Measurements from ENCODE around the gene C10orf53.
"Not testable (repeated sequence)": the region's sequence is repeated elsewhere in the genome, so short reads cannot be mapped to it uniquely, and the experiment has no call there.

C10orf53 gene

DNA sequence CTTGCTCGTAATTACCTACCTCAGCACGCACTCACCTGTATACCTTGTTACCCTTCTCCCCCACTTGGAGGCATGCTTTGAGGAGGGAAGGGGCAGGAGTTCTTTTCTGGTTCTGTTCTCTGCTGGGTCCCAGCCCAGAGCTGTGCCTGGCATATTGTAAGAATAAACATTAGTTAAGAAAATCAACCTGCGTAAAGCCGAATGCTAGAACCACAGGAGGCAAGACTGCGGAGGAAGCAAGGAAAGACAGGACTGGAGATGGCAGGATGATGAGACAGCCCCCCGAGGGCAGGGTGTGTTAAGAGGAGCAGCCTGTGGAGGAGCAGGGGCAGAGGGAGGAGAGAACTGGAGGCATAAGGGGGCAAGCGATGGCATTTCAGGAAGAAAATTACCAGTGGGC is 9.5 kb downstream of the C10orf53 start:
- DNase-seq: no peak

DNA sequence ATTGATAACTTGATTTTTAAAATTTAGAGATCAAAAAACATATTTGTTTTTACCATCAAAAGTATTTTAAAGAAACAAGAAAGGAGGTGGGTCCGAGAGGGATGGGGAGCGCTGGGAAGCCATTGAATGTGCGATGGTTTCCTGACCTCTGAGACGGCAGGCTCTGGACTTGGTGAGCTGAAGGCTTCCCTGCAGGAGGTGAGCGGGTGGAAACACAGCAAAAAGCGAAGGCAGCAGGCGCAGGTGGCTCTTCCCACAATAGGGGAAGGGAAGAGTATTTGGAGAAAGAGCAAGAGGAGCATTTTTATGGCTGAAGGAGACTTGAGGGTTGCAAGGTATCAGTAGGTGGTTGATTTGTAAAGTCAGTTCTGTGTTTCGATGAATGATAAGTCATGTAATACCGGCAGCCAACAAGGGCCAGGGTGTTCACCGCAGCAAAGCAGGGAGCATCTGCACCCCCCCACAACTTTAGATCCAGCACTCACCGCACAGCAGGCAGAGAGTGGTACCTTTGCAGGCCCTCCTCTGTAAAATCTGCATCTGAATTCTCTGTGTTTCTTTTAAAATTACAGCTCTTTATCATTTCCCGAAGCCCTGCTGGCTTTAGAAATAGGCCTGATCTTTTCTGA is 10.5 kb downstream of the C10orf53 start:
- DNase-seq: no peak

GRCh38 chr10:49690698-49691356 is 11.4 kb downstream of the C10orf53 start:
- DNase-seq: no peak

DNA sequence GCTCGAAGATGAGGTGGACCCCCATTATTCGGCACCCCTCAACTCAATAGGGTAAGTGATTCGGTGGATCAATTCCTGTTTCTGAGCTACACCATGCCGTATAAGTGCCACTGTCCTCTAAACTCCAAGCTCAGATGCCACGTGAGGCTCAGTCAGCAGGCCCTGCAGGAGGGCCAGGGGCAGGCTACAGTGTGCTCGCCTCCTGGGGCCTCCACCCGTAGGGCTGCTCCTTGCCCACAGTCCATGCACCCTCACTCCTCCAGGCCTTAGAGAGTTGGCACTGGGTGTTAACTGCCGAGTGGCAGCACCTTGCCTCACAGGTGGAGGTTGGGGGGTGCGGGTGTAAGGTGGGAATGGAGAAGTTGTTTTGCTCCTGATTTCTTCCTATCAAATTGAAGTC is 12.1 kb downstream of the C10orf53 start:
- no peak for DNase-seq

GRCh38 chr10:49694466-49694865 is 15.0 kb downstream of the C10orf53 start:
- DNase-seq: no peak

DNA sequence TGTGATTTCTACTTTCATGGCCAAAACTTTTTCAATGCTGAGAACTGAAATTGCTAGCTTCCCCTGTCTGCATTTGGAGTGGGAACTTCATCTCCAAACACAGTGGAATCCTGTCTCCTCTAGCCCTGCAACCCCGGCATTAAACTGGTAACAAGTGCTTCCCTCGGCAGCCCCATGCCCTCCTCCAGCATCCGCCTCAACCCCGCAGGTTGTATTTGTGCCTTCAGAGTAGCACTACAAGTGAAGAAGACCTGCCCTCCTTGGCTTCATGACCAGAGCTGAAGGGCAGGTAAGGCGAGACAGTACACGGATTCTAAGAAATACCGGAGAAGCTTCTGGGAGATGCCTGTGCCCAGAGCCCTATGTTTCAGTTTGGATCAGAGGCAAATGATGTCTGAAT is 16.9 kb downstream of the C10orf53 start:
- DNase-seq: no peak

GRCh38 chr10:49698679-49699078 is 19.2 kb downstream of the C10orf53 start:
- no peak for DNase-seq

GRCh38 chr10:49700211-49700610 is 20.8 kb downstream of the C10orf53 start:
- DNase-seq: no peak

DNA sequence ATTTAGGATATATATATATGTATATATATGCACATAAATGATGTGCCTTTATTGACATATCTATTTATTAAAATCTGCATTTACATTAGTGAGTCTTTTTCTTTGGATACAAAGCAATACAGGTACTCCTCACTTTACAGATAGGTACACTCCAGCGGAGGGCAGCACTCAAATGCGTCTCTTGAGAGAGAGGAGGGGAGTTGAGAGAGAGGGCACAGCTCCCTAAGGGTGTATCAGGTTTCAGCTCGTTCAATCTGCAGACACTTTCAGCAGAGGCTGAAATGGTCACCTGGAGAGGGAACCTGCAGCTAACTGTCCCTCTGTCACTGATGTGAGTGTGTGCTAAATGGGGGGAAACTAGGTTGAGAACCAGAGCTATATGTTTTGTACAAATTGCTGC is 21.5 kb downstream of the C10orf53 start:
- DNase-seq: peak; percentile 12 to 45

- DNase-seq: no peak
Measured at GRCh38 chr10:49707585-49707984, 28.1 kb downstream of the C10orf53 start.

- DNase-seq: no peak
Measured at GRCh38 chr10:49709934-49710333, 30.5 kb downstream of the C10orf53 start.

DNA sequence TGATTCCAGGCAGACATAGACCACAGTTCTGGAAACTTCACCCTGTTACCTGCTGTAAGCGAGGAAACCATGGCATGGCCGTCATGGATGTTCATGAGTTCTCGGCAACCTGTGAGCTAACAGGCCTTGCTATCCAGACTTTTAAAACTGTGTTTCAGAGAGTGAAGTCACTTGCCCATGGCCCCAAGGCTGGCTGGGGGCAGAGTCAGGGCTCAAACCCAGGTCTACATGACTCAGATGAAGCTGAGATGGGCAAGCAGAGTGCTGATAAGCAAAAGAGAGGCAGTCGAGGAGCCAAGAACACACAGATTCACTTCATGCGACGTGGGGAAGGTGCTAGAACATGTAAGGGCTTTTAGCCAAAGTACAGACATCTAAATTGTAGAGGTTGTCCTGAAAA is 31.5 kb downstream of the C10orf53 start:
- DNase-seq: no peak

DNA sequence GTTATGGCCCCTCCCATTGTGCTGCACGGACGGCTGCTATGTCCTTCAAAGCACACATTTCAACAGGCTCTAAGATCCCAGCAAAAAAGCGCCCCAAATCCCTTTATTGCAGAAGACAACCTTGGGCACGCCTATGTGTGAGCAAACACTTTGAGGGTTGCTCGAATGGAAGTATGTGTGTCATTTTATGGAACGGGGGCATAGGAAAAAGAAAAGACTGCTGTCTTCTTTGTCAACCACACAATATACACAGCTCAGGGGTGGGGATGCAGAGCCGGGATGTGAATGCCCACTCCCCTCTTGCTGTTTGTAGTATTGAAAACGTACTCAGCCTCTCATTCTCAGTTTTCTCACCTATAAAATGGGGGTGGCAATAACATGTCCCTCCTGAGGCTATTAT is 32.0 kb downstream of the C10orf53 start:
- DNase-seq: no peak

GRCh38 chr10:49713266-49713665 is 33.8 kb downstream of the C10orf53 start:
- no peak for DNase-seq

DNA sequence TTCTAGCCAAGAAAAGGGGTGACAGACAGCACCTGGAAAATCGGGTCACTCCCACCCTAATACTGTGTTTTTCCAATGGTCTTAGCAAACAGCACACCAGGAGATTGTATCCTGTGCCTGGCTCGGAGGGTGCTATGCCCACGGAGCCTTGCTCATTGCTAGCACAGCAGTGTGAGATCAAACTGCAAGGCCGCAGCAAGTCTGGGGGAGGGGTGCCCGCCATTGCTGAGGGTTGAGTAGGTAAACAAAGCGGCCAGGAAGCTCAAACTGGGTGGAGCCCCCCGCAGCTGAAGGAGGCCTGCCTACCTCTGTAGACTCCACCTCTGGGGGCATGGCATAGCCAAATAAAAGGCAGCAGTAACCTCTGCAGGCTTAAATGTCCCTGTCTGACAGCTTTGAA is 35.7 kb downstream of the C10orf53 start:
- not testable (repeated sequence) for DNase-seq

- no peak for DNase-seq
Measured at GRCh38 chr10:49726593-49726992, 47.1 kb downstream of the C10orf53 start.

GRCh38 chr10:49733866-49734265 is 54.4 kb downstream of the C10orf53 start:
- DNase-seq: no peak

DNA sequence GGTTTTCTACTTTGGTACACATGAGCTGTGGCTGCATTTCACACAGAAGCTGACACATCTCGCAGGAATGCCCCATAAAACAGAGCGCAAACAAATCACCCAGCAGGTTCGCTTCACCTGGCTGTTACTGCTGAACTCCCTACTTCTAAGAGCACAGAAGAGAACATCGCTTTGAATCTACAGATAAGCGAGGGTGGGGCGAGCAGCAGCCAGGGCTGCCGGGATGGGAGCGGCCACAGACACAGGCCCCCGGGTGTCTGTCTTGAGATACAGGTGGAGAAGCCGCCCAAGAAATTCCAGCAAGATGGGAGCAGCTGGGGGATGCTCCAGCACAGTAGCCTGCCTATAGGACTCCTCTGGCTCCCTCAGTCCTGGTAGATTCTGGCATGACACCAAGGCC is 55.2 kb downstream of the C10orf53 start:
- no peak for DNase-seq

DNA sequence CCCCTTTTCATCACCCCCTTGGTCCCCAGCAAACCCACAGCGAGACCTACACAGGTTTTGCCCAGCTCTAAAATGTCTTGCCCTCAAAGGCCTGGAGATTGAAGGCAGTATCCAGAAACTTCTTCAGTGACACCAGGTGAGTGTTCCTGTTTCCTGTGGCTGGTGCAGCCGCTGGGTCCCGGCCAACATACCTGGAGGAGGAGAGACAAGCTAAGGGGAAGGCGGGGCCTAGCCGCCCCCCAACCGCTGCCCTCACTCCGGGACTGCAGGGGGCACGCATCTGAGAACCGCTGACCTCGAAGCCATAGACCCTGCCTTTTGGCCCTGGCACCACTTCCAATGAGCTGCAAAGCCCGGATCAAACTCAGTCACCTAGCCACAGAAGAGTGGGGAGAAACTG is 55.7 kb downstream of the C10orf53 start:
- DNase-seq: no peak

GRCh38 chr10:49735848-49736563 is 56.6 kb downstream of the C10orf53 start:
- no peak for DNase-seq

DNA sequence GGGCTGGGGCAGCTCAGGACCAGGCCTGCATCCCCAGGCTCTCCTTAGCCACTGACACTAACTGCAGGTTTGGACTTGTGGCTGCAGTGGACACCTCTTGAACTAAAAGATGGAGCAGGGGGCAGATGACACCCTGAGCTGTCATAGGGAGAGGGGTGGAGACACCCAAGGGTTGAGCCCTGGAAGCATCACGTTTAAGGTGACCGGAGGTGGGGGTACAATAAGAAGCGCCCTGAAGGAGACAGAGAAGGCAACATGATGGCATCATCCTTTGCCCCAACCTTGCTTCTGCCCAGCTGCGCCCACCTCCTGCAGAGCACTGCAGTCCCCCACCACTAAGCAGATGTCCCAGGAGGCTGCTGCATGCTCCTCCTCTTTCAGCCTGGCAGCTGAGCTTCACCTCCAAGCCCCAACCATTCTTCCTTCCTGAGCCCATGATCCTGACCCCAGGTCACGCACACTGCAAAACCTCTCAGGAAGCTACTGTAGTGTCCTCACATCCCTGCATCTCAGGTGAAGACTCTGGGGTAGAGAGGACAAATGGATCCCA is 57.2 kb downstream of the C10orf53 start:
- DNase-seq: no peak

DNA sequence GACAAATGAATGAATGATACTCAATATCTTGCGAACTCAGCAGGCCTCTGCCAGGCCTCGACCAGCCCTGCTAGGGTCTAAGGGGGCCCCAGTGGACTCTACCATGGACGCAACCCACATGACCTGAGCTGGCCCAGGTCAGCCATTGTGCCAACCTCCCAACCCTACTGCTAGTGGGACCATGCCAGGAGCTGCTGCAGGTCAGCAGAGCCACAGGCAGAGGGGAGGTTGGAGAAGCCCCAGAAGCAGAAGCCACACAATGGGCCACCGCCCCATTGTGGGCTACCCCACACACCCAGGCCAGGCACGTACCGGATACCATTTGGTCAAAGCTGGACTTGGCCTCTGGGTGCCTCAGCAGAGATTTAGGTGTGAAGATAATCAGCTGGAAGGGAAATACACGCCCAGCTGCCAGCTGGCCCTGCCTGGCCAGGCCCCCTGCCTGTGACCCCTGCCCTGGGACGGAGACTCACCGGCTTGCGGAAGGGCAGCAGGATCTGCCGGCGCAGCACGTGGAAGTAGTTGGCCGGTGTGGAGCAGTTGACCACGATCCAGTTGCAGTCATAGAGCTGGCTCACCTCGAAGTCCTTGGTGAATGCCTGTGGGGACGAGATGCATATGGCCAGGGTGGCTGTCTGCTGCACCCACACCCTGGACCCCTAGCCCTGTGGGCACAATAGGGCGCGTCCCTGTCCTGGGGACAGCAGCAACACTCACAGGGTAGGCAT is 58.2 kb downstream of the C10orf53 start:
- DNase-seq: no peak

GRCh38 chr10:49738616-49739360 is 59.3 kb downstream of the C10orf53 start:
- DNase-seq: no peak
